SK-N-SH (cell line): Measurements from ENCODE around the gene KRT13.

ENCODE experiments used
- CHD2 ChIP-seq: fragments of 150-350 bp; IDR thresholded peaks from 2 replicates; pipeline ENCODE4 v1.6.1; 2018; ENCODE audit warnings: low read length; ENCODE audit not compliant: partially characterized antibody
- EP300 ChIP-seq, 2 experiments: IDR thresholded peaks; 2 replicates each; pipeline versions ENCODE4 v1.4.0 to v1.6.1; 2012; ENCODE audit warnings: borderline replicate concordance in 1 of 2, low read depth in 1 of 2, low read length in 1 of 2
- MAX ChIP-seq: IDR thresholded peaks from 2 replicates; pipeline ENCODE4 v1.4.0; 2012; ENCODE audit warnings: low read depth
- NRF1 ChIP-seq: IDR thresholded peaks from 2 replicates; pipeline ENCODE4 v1.6.1; 2012; ENCODE audit warnings: low read depth, mild to moderate bottlenecking, low read length
- RAD21 ChIP-seq: IDR thresholded peaks from 2 replicates; pipeline ENCODE4 v1.6.1; 2012; ENCODE audit warnings: mild to moderate bottlenecking, low read length
- SMC3 ChIP-seq: IDR thresholded peaks from 2 replicates; pipeline ENCODE4 v1.6.1; 2012; ENCODE audit warnings: low read depth, low read length, improper control_type of control experiment
- TF ChIP-seq, protein P1 (sequence below): fragments of 200-600 bp; sonication (generic); IDR thresholded peaks from 2 replicates; pipeline ENCODE4 v1.6.1; 2017; ENCODE audit warnings: antibody characterized with exemption, mild to moderate bottlenecking, moderate library complexity

DNA sequence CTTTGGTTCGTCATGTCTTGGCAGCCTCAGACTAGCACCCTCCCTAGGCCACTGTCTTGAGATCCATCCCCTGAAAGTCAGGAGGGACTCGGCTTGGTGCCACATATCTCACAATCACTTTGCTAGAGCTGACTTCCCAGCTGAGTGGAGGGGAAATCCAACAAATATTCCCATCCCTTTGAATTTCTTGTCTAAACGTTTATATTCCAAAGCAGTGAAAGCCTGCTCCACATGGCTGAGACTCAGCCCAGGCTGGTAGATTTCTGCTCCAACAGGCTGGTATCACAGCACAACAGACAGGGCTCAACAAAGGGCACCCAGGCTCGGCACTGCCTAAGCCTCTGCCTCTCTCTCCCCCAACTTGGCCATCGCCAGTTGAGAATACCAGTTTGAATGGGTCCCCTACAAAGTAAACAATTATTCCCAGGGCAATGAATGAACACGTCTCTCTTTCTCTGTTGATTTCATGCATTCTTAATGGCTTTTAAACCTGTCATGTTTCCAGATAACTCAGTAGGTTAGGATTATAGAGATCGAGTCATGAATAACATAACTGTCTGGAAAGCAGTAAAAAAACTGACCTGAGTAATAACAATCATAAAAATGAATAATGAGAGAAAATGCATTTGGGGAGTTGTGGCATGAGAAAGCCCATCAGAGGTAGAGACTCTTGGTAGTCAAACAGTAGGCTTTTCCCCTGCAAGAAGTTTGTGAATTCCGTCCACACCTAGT, 1.0 kb downstream of the KRT13 start:
- TF ChIP-seq, protein P1, sequence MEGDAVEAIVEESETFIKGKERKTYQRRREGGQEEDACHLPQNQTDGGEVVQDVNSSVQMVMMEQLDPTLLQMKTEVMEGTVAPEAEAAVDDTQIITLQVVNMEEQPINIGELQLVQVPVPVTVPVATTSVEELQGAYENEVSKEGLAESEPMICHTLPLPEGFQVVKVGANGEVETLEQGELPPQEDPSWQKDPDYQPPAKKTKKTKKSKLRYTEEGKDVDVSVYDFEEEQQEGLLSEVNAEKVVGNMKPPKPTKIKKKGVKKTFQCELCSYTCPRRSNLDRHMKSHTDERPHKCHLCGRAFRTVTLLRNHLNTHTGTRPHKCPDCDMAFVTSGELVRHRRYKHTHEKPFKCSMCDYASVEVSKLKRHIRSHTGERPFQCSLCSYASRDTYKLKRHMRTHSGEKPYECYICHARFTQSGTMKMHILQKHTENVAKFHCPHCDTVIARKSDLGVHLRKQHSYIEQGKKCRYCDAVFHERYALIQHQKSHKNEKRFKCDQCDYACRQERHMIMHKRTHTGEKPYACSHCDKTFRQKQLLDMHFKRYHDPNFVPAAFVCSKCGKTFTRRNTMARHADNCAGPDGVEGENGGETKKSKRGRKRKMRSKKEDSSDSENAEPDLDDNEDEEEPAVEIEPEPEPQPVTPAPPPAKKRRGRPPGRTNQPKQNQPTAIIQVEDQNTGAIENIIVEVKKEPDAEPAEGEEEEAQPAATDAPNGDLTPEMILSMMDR = no peak
- TF ChIP-seq EP300 (IDR thresholded peaks at IDR 0.05; ENCODE audit: borderline replicate concordance in 1 of 2, low read depth in 1 of 2, low read length in 1 of 2) (no peak), SMC3 (no peak), NRF1 (no peak), CHD2 (no peak), RAD21 (no peak), MAX (no peak)
